ENCODE data around the gene STBD1.
"Not testable (repeated sequence)": the region's sequence is repeated elsewhere in the genome, so short reads cannot be mapped to it uniquely, and the experiment has no call there.

Gene STBD1

DNA sequence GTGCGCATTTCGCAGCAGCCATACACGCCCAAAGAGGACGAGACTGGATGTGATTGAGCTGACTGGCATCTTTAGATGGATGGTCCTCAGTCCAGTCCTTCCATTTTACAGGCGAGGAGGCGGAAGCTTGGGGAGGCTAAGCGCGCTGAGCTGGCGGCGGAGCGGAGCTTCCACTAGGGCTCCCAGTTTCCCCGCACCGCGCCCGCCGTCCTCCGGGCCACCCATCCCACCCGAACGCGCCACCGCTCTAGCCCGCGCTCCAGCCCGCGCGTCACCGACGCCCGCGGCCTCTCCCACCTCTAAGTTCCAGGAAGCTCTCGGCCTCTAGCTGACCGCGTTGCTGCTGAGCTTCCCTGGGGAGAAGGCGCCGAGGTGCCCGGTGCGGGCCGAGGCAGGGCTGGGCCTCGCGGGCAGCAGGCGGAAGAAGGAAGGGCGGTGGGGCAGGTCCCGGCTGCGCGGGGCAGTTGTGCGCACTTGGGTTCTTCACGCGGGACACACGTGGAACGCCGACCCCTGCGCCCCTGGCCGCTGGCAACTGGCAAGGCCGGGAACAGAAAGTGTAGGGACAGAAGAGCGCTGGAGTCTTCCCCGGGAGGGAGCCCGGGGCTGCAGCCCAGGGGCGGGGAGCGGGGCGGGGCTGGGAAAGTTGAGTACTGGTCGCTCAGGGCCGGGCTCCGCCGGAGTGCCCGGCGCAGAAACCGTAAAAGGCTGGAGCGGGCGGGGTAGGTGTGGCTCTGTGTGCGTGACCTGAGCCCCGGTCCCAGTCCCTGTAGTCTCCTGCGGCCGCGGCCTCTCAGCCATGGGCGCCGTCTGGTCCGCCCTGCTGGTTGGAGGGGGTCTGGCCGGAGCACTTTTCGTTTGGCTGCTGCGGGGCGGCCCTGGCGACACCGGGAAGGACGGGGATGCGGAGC, at the start of gene STBD1:
Gene STBD1 (plus strand): TSS at position 763 of the 911 bp plus-strand sequence. CDS start 37 bp downstream, at position 800.
- FAIRE-seq (no peak), DNase-seq (ENCODE audit: low spot score) (peak; percentile 64)

DNA sequence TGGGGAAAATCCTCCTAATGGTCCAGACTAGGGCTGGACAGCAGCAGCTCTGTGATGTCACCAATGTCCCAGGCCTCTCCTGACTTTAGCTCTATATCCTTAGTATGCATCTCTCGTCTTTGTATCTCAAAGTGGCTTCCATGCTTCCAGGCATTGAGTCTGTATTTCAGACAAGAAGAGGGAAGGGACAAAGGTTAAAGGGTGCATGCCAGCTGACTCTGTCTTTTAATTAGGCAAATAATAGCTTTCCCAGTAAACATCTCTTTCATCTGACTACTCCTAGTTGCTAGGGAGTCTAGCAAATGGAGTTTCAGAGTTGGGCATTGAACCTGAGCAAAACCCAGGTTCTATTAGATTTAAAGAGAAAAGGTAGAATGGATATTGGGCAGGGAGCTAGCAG, 49.6 kb upstream of the STBD1 start:
- no peak for FAIRE-seq
- no peak for DNase-seq (ENCODE audit: low spot score)

DNA sequence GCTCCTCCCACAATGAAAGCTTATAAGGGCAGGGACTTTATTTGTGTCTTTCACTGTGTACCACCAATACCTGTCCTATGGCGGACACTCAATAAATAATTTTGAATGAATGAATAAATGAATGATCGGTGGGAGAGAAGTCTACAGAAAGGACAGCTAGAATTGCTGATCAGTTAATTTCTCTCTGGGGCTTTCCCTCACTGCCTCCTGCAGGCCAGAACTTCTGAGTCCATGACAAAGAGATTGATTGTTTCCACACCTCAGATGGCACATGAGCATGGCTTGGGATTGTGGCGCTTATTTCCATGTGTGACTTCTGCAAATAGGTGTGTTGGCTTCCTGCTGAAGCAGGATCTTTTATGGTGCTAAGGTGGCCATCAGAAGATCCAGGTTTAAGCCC, 48.7 kb upstream of the STBD1 start:
- FAIRE-seq, result no peak
- DNase-seq (ENCODE audit: low spot score), result no peak

DNA sequence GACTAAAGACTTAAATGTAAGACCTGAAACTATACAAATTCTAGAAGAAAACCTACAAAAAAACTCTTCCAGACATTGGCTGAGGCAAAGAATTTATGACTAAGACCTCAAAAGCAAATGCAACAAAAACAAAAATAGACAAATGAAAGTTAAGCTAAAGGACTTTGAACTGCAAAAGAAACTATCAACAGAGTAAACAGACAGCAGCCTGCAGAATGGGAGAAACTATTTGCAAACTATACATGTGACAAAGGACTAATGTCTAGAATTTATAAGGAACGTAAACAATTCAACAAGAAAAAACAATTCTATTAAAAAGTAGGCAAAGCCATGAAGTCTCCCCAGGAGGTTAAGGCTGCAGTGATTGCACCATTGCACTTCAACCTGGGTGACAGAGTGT, 46.0 kb upstream of the STBD1 start:
- FAIRE-seq, result no peak

DNA sequence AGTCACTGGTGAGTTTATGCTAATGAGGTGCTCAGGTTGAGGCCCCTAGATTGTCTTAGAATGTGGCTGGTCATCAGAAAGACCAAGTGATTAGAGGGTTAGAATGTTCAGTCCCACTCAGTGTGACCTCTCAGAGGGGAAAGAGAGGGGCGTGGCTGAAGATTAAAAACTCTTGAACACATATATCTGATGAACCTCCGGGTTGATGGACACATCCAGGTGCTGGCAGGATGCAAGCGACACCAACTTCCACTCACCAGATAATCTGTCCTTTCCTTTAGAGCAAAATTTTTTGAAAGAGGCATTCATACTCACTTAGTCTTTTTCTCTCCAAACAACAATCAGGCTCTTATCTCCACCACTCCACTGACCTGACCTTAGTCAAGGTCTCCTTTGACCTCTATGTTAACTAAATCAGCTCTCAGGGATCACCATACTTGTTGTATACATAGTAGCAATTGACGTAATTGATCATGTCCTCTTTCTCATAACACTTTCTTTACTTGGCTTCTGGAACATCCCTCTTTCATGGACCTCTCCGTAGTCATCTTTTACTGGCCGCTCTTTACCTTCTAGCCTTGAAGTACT, 40.8 kb upstream of the STBD1 start:
- DNase-seq (ENCODE audit: low spot score), result no peak
- FAIRE-seq, result no peak

More for the DNA sequence above, 46.0 kb upstream of the STBD1 start:
- no peak for DNase-seq (ENCODE audit: low spot score)

DNA sequence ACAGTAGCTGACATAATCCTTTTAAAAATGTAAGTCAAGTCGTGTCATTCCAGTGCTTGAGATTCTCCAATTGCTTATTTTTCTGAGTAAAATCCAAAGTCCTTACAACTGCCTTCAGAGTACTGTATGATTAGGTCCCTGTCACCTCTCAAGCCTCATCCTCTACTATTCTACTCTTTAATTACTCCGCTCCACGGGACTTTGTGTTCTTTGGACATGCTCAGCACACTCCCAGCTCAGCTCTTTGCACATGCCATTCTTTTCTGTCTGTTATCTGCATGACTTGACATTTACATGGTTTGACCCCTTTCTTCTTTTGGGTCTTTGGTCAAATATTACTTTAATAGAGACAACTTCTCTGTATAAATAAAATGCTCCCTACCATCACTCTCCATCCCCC, 39.9 kb upstream of the STBD1 start:
- FAIRE-seq (no peak), DNase-seq (ENCODE audit: low spot score) (no peak)

DNA sequence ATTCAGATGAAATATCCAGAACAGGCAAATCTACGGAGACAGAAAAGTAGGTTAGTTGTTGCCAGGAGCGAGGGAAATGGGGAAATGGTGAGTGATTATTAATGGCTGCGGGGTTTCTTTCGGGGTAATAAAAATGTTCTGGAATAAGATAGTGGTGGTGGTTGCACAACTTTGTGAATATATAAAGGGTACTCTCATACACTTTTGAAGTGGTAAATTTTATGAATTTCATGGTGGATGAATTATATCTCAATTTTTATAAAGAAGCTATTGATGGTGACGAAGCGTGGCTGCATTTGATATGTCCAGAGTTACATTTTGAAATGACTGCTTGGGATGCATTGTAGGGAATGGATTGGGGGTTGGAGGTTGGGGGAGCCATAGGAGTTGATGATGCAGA, 38.7 kb upstream of the STBD1 start:
- DNase-seq (ENCODE audit: low spot score) (no peak), FAIRE-seq (no peak)

DNA sequence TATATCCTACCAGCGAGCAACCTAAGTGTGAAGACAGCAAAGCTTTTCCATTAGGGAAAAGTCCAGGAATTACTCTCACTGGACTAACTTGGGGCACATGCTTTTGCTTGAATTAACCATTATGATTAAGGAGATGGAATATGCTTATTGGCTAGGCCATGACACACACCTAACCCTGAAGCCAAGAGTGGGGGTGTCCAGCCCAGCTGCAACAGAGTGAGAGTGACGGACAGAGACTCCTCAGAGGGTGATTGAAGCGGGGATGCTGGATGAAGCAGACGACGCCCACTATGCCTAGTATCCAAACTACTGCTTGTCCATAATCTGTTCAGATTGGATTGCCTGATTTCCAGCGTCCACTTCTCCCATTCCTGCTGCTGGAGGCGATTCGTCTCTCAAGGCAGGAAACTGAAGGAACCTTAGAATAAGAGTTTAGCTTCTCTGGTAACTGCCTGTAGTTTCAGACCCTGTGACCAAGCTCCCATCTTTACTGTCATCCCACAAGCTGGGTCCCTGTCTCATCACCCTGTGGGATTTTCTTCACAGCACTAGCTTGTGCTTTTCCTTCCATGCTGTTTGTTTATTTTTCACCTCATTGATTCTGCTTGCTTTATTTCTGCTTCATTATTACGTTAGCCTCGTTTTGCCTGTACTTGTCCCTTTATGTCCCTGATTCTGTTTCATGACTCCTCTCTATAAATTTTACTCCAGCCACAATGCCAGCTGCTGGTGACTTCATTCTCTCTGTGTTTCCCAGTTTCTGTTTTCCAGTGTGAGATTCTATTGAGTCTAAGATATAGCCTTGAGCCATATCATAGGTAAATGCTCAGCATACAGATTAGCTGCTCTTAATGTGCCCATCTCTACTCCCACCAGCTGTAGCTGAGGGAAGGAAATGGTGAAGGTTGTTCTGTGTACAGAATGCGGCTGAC, 36.0 kb upstream of the STBD1 start:
- no peak for DNase-seq (ENCODE audit: low spot score)
- FAIRE-seq, result no peak

DNA sequence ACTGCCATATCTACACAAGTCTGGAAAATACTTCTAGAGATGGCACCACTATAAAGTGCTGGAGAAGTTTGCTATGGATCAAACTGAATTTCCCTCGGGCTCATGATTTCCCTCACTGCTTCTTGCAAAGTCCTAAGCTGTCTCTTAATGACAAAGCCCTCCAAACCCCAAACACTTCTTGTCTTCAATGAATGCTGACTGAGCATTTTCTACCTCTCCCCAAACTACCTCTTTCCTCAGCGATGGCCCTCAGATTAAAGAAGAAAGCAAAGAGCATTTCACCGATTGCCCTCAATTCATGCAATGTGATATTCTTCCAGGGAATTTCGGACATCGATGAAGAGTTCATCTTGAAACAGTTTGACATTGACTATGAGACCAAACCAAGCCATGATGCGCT, 35.3 kb upstream of the STBD1 start:
- FAIRE-seq, result no peak
- DNase-seq (ENCODE audit: low spot score), result no peak

DNA sequence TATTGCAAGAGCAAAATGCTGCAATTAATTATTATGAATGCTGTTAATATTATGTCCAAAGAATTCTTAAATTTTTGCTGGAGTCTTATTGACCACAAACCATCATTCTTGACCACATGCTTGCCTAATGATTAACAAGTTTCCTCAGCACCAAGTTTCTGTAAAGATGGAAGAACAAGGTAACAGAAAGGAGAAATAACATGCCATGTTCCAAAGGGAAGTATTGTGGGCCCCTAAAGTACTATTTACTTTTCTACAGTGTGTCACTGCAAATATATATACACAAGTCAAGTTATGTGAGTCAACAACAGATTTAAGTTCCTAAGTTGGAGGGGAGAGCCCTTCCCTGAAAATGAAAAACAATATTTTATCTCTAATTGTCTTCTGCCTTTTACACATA, 34.5 kb upstream of the STBD1 start:
- FAIRE-seq (peak; percentile 71), DNase-seq (ENCODE audit: low spot score) (no peak)

DNA sequence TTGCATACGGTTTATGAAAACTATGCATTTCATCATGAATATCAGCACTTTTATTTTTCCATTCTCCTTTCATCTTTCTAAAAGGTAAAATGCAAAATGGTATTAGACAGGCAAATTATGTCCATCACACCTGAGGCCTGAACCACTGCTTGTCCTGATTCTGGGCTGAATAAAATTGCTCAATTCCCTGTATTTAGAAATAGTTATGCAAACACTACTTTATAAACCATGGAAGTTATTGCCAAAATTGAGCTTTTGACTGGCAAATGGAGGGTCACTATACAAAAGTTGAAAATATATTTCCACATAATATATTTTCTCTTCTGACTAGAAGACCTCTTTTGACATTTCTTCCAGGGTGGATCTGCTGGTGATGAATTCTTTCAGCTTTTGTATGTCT, 34.0 kb upstream of the STBD1 start:
- DNase-seq (ENCODE audit: low spot score) (no peak), FAIRE-seq (no peak)

DNA sequence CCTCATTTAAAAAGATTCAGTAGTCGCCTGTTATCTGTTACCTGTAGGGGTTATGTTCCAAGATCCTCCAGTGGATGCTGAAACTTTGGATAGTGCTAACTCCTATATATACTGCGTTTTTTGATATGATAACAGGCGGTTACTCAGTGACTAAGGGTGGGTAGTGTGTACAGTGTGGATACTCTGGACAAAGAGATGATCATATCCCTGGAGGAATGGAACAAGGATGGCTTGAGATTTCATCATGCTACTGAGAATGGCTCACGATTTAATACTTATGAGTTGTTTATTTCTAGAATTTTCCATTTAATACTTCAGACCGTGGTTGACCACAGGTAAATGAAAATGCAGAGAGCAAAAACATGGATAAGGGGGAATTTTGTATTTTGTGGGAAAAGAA, 33.5 kb upstream of the STBD1 start:
- no peak for FAIRE-seq
- no peak for DNase-seq (ENCODE audit: low spot score)

DNA sequence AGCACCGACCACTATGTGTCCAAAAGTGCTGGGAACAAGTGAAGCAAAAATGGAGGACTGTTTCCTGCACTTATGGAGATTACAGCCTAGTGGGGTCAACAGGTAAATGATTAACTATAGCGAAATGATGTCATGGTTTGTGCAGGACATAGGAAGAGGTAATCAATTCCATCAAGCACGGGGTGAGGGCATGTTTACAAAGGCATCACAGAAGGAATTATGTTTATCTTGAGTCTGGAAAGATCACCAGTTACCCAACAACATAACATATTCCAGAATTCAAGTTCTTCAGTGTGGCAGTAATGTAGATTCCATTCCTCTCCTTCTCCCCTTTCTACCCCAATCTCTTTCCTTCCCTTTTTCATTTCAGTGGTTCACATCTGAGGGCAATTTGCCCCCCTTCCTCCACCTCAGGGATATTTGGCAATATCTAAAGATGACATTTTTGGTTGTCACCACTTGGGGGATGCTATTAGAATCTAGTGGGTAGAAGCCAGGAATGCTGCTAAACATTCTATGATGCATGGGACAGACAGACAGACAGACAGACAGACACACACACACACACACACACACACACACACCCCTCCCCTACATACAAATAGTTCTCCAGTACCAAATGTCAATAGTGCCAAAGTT, 30.9 kb upstream of the STBD1 start:
- FAIRE-seq (no peak), DNase-seq (ENCODE audit: low spot score) (no peak)

DNA sequence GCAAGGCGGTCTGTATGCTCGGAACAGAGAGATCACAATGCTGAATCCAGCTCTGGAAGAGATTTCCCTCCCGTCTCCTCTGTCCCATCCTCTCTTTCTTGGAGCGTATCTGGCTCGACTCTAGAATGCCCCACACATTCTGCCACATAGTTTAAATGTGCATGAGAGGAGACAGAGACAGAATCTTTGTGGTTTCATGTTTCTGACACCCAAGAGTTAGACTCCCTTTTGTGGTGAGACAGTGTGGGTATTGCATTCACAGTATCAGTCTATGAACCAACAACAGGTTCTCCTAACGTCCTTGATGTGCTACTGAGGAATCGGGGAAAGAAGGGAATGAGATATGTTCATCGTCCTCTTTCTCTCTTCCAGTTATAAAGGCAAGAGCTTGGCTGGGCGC, 29.7 kb upstream of the STBD1 start:
- DNase-seq (ENCODE audit: low spot score) (no peak), FAIRE-seq (no peak)

DNA sequence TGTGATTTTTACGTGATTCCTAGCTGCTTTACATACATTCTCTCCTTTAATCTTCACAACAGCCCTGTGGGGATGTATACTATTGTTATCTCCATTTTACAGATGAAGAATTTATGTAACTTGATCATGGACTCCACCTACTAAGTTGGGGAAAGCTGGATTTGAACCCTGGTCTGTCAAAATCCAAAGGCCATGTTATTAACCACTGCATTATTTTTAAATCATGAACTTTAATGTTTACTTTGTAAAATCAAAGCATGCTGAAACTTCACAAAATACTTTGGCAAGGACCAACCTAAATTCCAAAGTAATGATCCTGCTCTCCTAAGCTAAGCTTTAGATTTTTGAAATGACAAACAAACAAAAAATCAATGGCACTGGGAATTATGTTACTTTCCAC, 28.9 kb upstream of the STBD1 start:
- FAIRE-seq (no peak), DNase-seq (ENCODE audit: low spot score) (no peak)

DNA sequence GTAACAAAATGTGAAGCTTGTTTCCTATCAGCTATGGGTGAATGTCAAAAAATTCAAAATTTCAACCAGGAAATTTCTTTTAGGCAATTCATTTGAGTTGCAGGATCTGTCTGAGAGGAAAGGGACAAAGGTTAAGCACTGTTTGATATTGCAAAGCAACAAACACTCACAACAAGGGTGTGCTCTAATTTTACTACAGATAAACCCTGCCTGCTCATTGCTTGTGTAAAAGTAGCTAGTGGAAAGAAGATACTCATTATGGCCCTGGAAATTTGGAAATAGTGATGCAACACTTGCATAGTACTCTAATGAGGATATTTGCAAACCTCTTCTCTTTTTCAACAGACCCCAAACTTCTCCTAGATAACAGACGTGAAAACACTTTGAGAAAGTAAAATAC, 27.9 kb upstream of the STBD1 start:
- DNase-seq (ENCODE audit: low spot score) (no peak), FAIRE-seq (no peak)

DNA sequence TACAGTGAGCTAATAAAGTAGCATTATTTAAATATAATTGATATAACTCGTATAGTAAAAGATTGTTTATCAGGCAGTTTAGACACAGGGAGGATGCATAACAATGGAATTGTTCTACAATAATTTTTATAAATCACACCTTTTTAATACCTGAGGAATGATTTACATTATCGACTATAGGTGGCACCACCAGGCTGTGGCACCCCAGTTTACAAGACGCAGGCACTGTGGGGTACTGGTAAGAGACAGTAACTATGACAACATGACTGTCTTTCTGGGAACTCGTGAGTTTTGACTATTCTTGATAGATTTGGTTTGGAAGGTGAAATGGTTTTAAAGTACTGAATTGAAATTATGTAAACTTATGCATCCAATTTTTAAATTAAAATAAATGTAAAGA, 27.1 kb upstream of the STBD1 start:
- FAIRE-seq (no peak), DNase-seq (ENCODE audit: low spot score) (no peak)

DNA sequence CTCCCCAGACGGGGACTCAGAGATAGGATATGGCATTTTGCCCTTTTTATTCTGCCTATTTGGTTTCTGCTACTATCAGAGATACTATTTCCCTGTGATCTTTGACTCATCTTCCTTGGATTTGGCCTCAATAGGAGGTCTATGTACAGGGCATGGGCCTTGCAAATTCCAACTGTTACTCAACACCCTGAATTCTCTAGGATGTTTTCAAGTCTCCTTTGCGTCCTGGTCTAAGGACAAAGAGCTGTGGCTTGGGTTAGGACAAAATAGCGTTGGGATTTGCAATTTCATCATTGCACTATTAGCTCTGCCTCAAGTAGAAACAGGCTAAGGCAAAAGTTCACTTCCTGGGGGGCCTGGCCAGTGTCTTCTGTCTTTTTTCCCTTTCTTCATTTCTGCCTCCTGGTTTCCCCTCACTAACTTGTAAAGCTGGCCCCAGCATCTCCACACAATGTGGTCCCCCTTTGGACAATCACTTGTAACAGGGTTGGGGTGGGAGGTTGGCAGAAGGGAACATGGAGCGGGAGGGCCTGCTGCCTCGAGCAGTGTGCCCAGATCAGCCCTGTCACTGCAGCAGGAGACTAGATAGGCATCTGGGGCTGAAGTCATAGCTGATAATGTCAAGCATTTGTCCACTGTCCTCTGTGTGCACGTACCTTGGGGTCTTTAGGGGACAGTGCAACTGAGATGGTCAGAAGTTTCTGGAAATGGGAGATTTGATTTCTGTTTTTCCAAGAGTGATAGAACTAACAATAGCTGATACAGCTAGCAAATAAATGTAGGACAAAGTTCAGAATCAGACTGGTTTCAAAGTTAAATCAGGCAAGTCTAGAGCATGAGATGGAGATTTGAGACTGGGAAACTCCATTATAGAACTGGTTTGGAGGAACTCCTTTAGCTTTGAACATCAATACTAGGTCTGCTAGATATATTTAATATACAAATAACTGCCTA, 25.8 kb upstream of the STBD1 start:
- DNase-seq (ENCODE audit: low spot score) (no peak), FAIRE-seq (no peak)

DNA sequence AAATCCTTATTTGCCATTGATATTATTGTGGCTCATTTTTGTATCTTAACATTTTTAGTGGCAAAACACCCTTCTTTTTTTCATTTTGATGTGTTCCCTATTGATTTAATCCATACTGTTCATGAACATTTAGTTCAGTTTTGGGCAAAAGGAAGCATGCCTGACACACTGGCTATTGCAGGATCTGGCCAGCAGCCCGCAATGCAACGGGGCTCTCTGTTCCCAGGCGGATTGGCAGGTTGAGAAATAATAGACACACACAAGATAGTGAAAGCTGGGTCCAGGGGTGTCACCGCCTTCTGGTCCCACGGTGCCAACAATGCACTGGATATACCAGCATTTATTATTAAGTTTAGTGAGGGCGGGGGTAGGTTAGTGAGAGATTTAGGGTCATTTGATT, 24.9 kb upstream of the STBD1 start:
- not testable (repeated sequence) for FAIRE-seq; DNase-seq (ENCODE audit: low spot score)

DNA sequence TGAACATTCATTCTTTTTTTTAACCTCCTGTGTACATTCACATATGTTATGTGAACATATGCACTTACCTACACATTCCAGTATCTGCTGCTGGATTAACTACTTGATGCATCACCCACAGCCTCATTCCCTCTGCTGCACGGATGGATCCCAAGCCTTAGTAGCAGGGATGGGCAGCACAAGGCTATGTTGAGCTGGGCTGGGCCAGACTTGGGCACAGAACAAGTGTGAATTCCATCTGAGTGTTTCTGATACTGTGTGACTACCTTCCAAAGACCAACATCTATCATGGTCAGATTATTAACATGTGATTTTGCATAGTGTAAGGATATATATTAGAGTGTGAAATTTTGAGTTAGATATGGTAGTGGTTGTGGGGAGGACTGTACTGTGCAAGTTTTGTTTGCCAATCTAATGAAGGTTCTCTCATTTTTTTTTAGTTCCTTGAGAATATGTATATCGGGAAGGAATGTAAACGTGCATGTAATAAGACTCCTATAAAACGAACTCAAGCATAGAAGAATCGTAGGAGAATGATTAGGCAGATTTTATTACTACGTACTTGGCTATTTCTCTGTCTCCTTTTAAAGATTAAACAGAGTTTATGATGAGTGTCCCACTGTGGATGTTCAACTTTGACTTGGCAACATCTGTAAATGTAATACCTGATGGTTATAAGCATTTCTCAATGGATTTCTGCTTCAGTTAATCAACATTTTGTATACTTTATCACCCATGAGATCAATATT, 23.4 kb upstream of the STBD1 start:
- FAIRE-seq (no peak), DNase-seq (ENCODE audit: low spot score) (no peak)
